Measurements from ENCODE around the gene ZNF189. TPM values are rescaled to one million over a fixed set of nuclear protein-coding genes. Genes with fewer than 3 reads are reported as not detected.

The ZNF189 gene
- total RNA-seq (2022) (17.4 and 20.4 TPM in 2 replicates), Bru-seq, nascent RNA (percentile 96 among the genes with signal in this experiment), BruChase-seq, experiment 1, labeled RNA remaining after a 6-hour chase (percentile 87 among the genes with signal in this experiment), BruChase-seq, experiment 2, labeled RNA remaining after a 2-hour chase (percentile 98 among the genes with signal in this experiment)
- long read RNA-seq, partial matches to known transcripts, result 0 of 3 reads
- long read RNA-seq, other reads (novel, unspliced or antisense), result 2 of 3 reads

- TF ChIP-seq CTCF (IDR thresholded peaks at IDR 0.05; ENCODE audit: unreplicated experiment), result no peak
- Mint-ChIP-seq H3K36me3 (ENCODE audit: insufficient read depth, unreplicated experiment) (peaks cover 41% of the 10 kb centered on the region), H3K9me3 (ENCODE audit: unreplicated experiment) (peaks cover 38% of the 10 kb centered on the region), H3K4me3 (ENCODE audit: unreplicated experiment) (peak within 1 kb of the TSS; percentile 97), H3K4me1 (ENCODE audit: insufficient read depth, unreplicated experiment) (peaks cover 39% of the 10 kb centered on the region), H3K27me3 (ENCODE audit: insufficient read depth, unreplicated experiment) (no peaks in the 10 kb centered on the region), H3K27ac (ENCODE audit: low read depth, unreplicated experiment) (peak within 1 kb of the TSS; percentile 99)
- POLR2A ChIA-PET, result interaction anchor here (0.5 to 2.9 kb wide), 17 partner anchors 10 to 1300 kb away, joined by 3 to 37 read pairs (median 3); partner anchors contain the start of genes ERP44 and RNF20
- DNase-seq (ENCODE audit: unreplicated experiment), result peak; percentile 99
- CTCF ChIA-PET, result interaction anchor here (0.5 to 2.5 kb wide), 2 partner anchors 10 to 51 kb away, joined by 3 to 14 read pairs; no protein-coding TSS in a partner anchor
- TSS peak; percentile 64 for BruUV-seq (replicated peaks)
- intact Hi-C loops (cut with micrococcal nuclease), result loop anchor here (2.0 kb wide), 1 partner anchor 51 kb away; no protein-coding TSS in a partner anchor
These were observed at the start of gene ZNF189, which contains the start of gene MRPL50 for GRCh38 chr9:101398068-101398929. ZNF189 (plus strand) TSS chr9:101398851; CDS start chr9:101399157, 306 bp downstream. MRPL50 (minus strand) TSS chr9:101398618; CDS start chr9:101398592, 26 bp downstream.

- BruUV-seq (replicated peaks), result no TSS peak
- no peak for TF ChIP-seq CTCF (IDR thresholded peaks at IDR 0.05; ENCODE audit: unreplicated experiment)
- no peak for DNase-seq (ENCODE audit: unreplicated experiment)
- no peak overlapping the region for H3K4me3 Mint-ChIP-seq (ENCODE audit: unreplicated experiment)
- intact Hi-C loops (cut with micrococcal nuclease), result no loop called here
- POLR2A ChIA-PET, result no interaction called here
- peaks cover 35% of the 10 kb centered on the region for H3K27me3 Mint-ChIP-seq (ENCODE audit: insufficient read depth, unreplicated experiment)
- H3K27ac Mint-ChIP-seq (ENCODE audit: low read depth, unreplicated experiment), result no peak overlapping the region
- no peaks in the 10 kb centered on the region for H3K9me3 Mint-ChIP-seq (ENCODE audit: unreplicated experiment)
- no peaks in the 10 kb centered on the region for H3K4me1 Mint-ChIP-seq (ENCODE audit: insufficient read depth, unreplicated experiment)
- no peaks in the 10 kb centered on the region for H3K36me3 Mint-ChIP-seq (ENCODE audit: insufficient read depth, unreplicated experiment)
- CTCF ChIA-PET, result interaction anchor here (0.5 kb wide), 1 partner anchor 46 kb away, joined by 3 read pairs; no protein-coding TSS in a partner anchor
These were observed 48.4 kb upstream of the ZNF189 start for GRCh38 chr9:101350285-101350684.

- no TSS peak for BruUV-seq (replicated peaks)
- Mint-ChIP-seq H3K27me3 (ENCODE audit: insufficient read depth, unreplicated experiment) (peaks cover 10% of the 10 kb centered on the region), H3K9me3 (ENCODE audit: unreplicated experiment) (no peaks in the 10 kb centered on the region), H3K27ac (ENCODE audit: low read depth, unreplicated experiment) (no peak overlapping the region), H3K4me3 (ENCODE audit: unreplicated experiment) (no peak overlapping the region), H3K4me1 (ENCODE audit: insufficient read depth, unreplicated experiment) (no peaks in the 10 kb centered on the region), H3K36me3 (ENCODE audit: insufficient read depth, unreplicated experiment) (no peaks in the 10 kb centered on the region)
- ChIA-PET POLR2A (no interaction called here), CTCF (no interaction called here)
- intact Hi-C loops (cut with micrococcal nuclease), result no loop called here
- DNase-seq (ENCODE audit: unreplicated experiment), result no peak
- no peak for TF ChIP-seq CTCF (IDR thresholded peaks at IDR 0.05; ENCODE audit: unreplicated experiment)
These were observed 45.7 kb upstream of the ZNF189 start for GRCh38 chr9:101352892-101353463.

- POLR2A ChIA-PET, result interaction anchor here (0.6 kb wide), 1 partner anchor 13 kb away, joined by 4 read pairs; no protein-coding TSS in a partner anchor
- Mint-ChIP-seq H3K27me3 (ENCODE audit: insufficient read depth, unreplicated experiment) (peaks cover 3% of the 10 kb centered on the region), H3K4me1 (ENCODE audit: insufficient read depth, unreplicated experiment) (no peaks in the 10 kb centered on the region), H3K27ac (ENCODE audit: low read depth, unreplicated experiment) (no peak overlapping the region), H3K9me3 (ENCODE audit: unreplicated experiment) (no peaks in the 10 kb centered on the region), H3K36me3 (ENCODE audit: insufficient read depth, unreplicated experiment) (no peaks in the 10 kb centered on the region), H3K4me3 (ENCODE audit: unreplicated experiment) (no peak overlapping the region)
- intact Hi-C loops (cut with micrococcal nuclease), result no loop called here
- DNase-seq (ENCODE audit: unreplicated experiment), result no peak
- TF ChIP-seq CTCF (IDR thresholded peaks at IDR 0.05; ENCODE audit: unreplicated experiment), result no peak
- BruUV-seq (replicated peaks), result no TSS peak
- CTCF ChIA-PET, result interaction anchor here (1.0 kb wide), 1 partner anchor 34 kb away, joined by 3 read pairs; no protein-coding TSS in a partner anchor
These were observed 45.0 kb upstream of the ZNF189 start for GRCh38 chr9:101353683-101354082.
